Activated effector memory CD4-positive, alpha-beta T cell treated with Interleukin-2 at 50 U/mL for 16 hours (primary cell): ENCODE measurements around the gene EFHC2.
"Not testable (repeated sequence)": the region's sequence is repeated elsewhere in the genome, so short reads cannot be mapped to it uniquely, and the experiment has no call there.

Experiments
- DNase-seq: peaks from one replicate; pipeline ENCODE4 v3.0.0-alpha.2; 2020

The EFHC2 gene

GRCh38 chrX:44228621-44229020 is 114.9 kb downstream of the EFHC2 start:
- DNase-seq: no peak

- no peak for DNase-seq
Measured at GRCh38 chrX:44227991-44228390, 115.5 kb downstream of the EFHC2 start.

- DNase-seq: no peak
Measured at GRCh38 chrX:44225667-44226066, 117.8 kb downstream of the EFHC2 start.

- no peak for DNase-seq
Measured at GRCh38 chrX:44224760-44225159, 118.7 kb downstream of the EFHC2 start.

GRCh38 chrX:44223150-44223549 is 120.3 kb downstream of the EFHC2 start:
- DNase-seq: no peak

GRCh38 chrX:44218465-44218864 is 125.0 kb downstream of the EFHC2 start:
- DNase-seq: no peak

GRCh38 chrX:44216171-44216570 is 127.3 kb downstream of the EFHC2 start:
- DNase-seq: no peak

- no peak for DNase-seq
Measured at GRCh38 chrX:44203791-44204190, 139.7 kb downstream of the EFHC2 start.

- DNase-seq: no peak
Measured at GRCh38 chrX:44202596-44202995, 140.9 kb downstream of the EFHC2 start.

GRCh38 chrX:44189116-44189515 is 154.4 kb downstream of the EFHC2 start:
- DNase-seq: no peak

GRCh38 chrX:44187915-44188314 is 155.6 kb downstream of the EFHC2 start:
- DNase-seq: not testable (repeated sequence)

GRCh38 chrX:44183329-44183728 is 160.1 kb downstream of the EFHC2 start:
- no peak for DNase-seq

GRCh38 chrX:44178274-44179053 is 165.0 kb downstream of the EFHC2 start:
- DNase-seq: no peak

GRCh38 chrX:44175455-44175854 is 168.0 kb downstream of the EFHC2 start:
- DNase-seq: no peak

GRCh38 chrX:44174061-44174460 is 169.4 kb downstream of the EFHC2 start:
- DNase-seq: no peak

- DNase-seq: no peak
Measured at GRCh38 chrX:44173219-44173618, 170.3 kb downstream of the EFHC2 start.

GRCh38 chrX:44167116-44167515 is 176.4 kb downstream of the EFHC2 start:
- no peak for DNase-seq

GRCh38 chrX:44162964-44163475 is 180.5 kb downstream of the EFHC2 start:
- DNase-seq: no peak

- DNase-seq: no peak
Measured at GRCh38 chrX:44157858-44158257, 185.6 kb downstream of the EFHC2 start.

- DNase-seq: no peak
Measured at GRCh38 chrX:44157283-44157682, 186.2 kb downstream of the EFHC2 start.

GRCh38 chrX:44156726-44157125 is 186.7 kb downstream of the EFHC2 start:
- no peak for DNase-seq

GRCh38 chrX:44155126-44155525 is 188.3 kb downstream of the EFHC2 start:
- DNase-seq: no peak

- no peak for DNase-seq
Measured at GRCh38 chrX:44152852-44153251, 190.6 kb downstream of the EFHC2 start.

GRCh38 chrX:44147130-44147529 is 196.3 kb downstream of the EFHC2 start:
- DNase-seq: no peak
